Stimulated activated CD4-positive, alpha-beta T cell treated with anti-CD3 and anti-CD28 coated beads, Interleukin-15, amount 100 ng/mL, for 24 hours (primary cell): ENCODE results near the gene SLC27A1.
"Not testable (repeated sequence)": the region's sequence is repeated elsewhere in the genome, so short reads cannot be mapped to it uniquely, and the experiment has no call there.

Source experiments
- DNase-seq: peaks from one replicate; pipeline ENCODE4 v3.0.0-alpha.2; 2020

Gene SLC27A1

GRCh38 chr19:17487284-17488121, 17.2 kb downstream of the SLC27A1 start:
- no peak for DNase-seq

GRCh38 chr19:17488593-17489391, 18.5 kb downstream of the SLC27A1 start:
- peak; percentile 92 for DNase-seq

GRCh38 chr19:17489392-17490030, 19.2 kb downstream of the SLC27A1 start:
- no peak for DNase-seq

GRCh38 chr19:17490411-17490810, 20.1 kb downstream of the SLC27A1 start:
- DNase-seq: no peak

GRCh38 chr19:17491287-17491686, 21.0 kb downstream of the SLC27A1 start:
- DNase-seq: no peak

- no peak for DNase-seq
Measured at GRCh38 chr19:17495639-17496296, 25.4 kb downstream of the SLC27A1 start.

GRCh38 chr19:17496337-17496997, 26.1 kb downstream of the SLC27A1 start:
- DNase-seq: peak; percentile 90

GRCh38 chr19:17497149-17497798, 26.9 kb downstream of the SLC27A1 start:
- DNase-seq: no peak

GRCh38 chr19:17499025-17499424, 28.7 kb downstream of the SLC27A1 start:
- not testable (repeated sequence) for DNase-seq

GRCh38 chr19:17499648-17500446, 29.5 kb downstream of the SLC27A1 start:
- DNase-seq: no peak

GRCh38 chr19:17500447-17501198, 30.3 kb downstream of the SLC27A1 start:
- DNase-seq: no peak

- no peak for DNase-seq
Measured at GRCh38 chr19:17503240-17503639, 32.9 kb downstream of the SLC27A1 start.

GRCh38 chr19:17504030-17504429, 33.7 kb downstream of the SLC27A1 start:
- DNase-seq: no peak

- no peak for DNase-seq
Measured at GRCh38 chr19:17504456-17504855, 34.1 kb downstream of the SLC27A1 start.

- no peak for DNase-seq
Measured at GRCh38 chr19:17505223-17505622, 34.9 kb downstream of the SLC27A1 start.

GRCh38 chr19:17506745-17507144, 36.4 kb downstream of the SLC27A1 start:
- no peak for DNase-seq

GRCh38 chr19:17508558-17508933, 38.2 kb downstream of the SLC27A1 start:
- not testable (repeated sequence) for DNase-seq

- DNase-seq: no peak
Measured at GRCh38 chr19:17510220-17510993, 40.1 kb downstream of the SLC27A1 start.
